MM.1S (cell line): ENCODE data around the gene IGSF9B.

ENCODE experiments used
- CTCF ChIP-seq: fragments of 300-600 bp; sonication (generic); IDR thresholded peaks from 2 replicates; pipeline ENCODE4 v1.5.1; 2016; ENCODE audit warnings: antibody characterized with exemption, low read length, mixed read lengths
- EZH2 ChIP-seq: fragments of 300-600 bp; sonication (generic); optimal IDR thresholded peaks from 2 replicates; pipeline ENCODE3; 2017; ENCODE audit warnings: low read depth, mild to moderate bottlenecking, antibody characterized with exemption, low read length, mixed read lengths
- EZH2phosphoT487 ChIP-seq: fragments of 300-600 bp; sonication (generic); IDR thresholded peaks from 2 replicates; pipeline ENCODE4 v1.6.1; 2018; ENCODE audit warnings: antibody characterized with exemption, low read length

GRCh38 chr11:133931449-133932060 lies 25.2 kb downstream of the IGSF9B start:
- no peak for TF ChIP-seq CTCF
- TF ChIP-seq EZH2, result no peak
- no peak for TF ChIP-seq EZH2phosphoT487
